Thyroid gland (tissue), 4 donors: ENCODE results near the gene TXN. TPM values are rescaled to one million over a fixed set of nuclear protein-coding genes. Genes with fewer than 3 reads are reported as not detected.
"Not testable (repeated sequence)": the region's sequence is repeated elsewhere in the genome, so short reads cannot be mapped to it uniquely, and the experiment has no call there.

Source experiments
- DNase-seq, 2 donors: peaks; one replicate each; pipeline ENCODE4 v3.0.0-alpha.2; 2019
- H3K27ac ChIP-seq, 3 donors: fragments of 200-600 bp; sonication (generic); 1 replicate in 2 of 3; 2 replicates in 1 of 3; pipeline ENCODE4 v1.5.1; 2016 to 2019; ENCODE audit warnings: mild to moderate bottlenecking in 1 of 3, moderate library complexity in 1 of 3
- H3K27me3 ChIP-seq: fragments of 200-600 bp; sonication (generic); one replicate; pipeline ENCODE4 v1.5.1; 2019
- H3K36me3 ChIP-seq, 2 donors: fragments of 200-600 bp; sonication (generic); one replicate each; pipeline ENCODE4 v1.5.1; 2016 to 2019
- H3K4me1 ChIP-seq, 2 donors: fragments of 200-600 bp; sonication (generic); one replicate each; pipeline ENCODE4 v1.5.1; 2017 to 2019
- H3K4me3 ChIP-seq, 3 donors: fragments of 200-600 bp; sonication (generic); replicated peaks in 1 of 3; 1 replicate in 2 of 3; 2 replicates in 1 of 3; pipeline ENCODE4 v1.5.1; 2016; ENCODE audit warnings: mild to moderate bottlenecking in 1 of 3
- H3K9me3 ChIP-seq: fragments of 200-600 bp; sonication (generic); one replicate; pipeline ENCODE4 v1.5.1; 2017
- POLR2A ChIP-seq, 2 donors: fragments of 450-650 bp; IDR thresholded peaks; one replicate each; pipeline ENCODE4 v1.6.1; 2017; ENCODE audit warnings: antibody characterized with exemption in 2 of 2, mild to moderate bottlenecking in 2 of 2, moderate library complexity in 1 of 2
- WGBS, 2 donors: methylation state at CpG; one replicate each; pipeline ENCODE4 v1.1.5; 2017; 5-methylcytosine and 5-hydroxymethylcytosine counted together
- intact Hi-C: fragments of 100-400 bp; cut with DNase I; formaldehyde crosslinking; loops from one replicate; pipeline ENCODE4 v1.15.1; 2023
- total RNA-seq, 4 donors: library from RNA; depleted of rRNA; stranded (reverse); fragments of >200 nt; gene quantifications; one replicate each; pipeline ENCODE4 v1.2.3, GENCODE V29; 2016
- TF ChIP-seq, protein P1 (sequence below), 6 experiments: fragments of 200-600 bp in 3 of 6; fragments of 450-650 bp in 3 of 6; sonication (generic) in 3 of 6; IDR thresholded peaks; one replicate each; pipeline ENCODE4 v1.5.1; 2016 to 2019; ENCODE audit warnings: antibody characterized with exemption in 6 of 6, mild to moderate bottlenecking in 2 of 6, inconsistent platforms in 1 of 6, moderate library complexity in 1 of 6

The TXN gene
- total RNA-seq, 4 donors from 2014 or later: 148 to 252 (median 172) TPM

DNA sequence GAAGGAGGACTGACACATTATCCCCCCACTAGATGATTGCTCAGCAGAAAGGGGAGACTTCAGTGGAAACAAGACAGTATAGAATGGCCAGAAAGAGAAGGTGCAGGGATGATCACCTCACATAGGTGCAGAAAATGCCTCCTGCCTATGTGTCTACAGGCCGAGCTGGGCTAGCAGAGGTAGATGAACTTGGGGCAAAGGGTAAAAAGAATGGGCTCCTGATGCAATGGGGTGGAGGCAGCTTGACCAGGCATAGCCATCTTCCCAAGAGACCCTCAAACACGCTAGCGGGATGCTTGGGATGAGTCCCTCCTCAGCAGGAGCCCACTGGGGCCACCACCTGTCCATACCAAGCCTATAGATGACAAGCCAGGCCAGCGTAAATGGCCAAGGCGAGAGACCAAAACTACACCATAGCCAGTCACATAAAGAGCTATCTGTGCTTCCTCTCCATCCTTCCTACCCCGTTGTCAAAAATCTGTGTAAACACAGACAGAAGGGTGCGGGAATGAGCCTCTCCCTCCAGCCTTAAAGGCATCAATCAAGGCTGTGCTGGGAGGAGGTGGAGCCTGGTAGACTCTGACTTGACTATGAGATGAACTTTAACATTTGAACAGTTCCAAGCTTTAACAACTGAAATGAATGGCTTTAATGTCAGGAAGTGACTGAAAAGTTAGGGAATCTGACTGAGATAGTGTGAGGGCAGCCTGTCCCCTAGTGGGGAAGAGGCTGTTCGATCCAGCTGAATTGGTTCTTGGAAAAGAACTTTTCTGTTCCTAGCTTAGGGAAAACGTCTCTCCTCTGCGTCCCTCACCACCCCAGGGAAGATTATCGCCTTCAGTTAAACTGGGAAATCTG, 58.7 kb downstream of the TXN start:
- WGBS, 2 donors: 80% methylated on average over 11 of the region's 11 CpGs
- no peak for DNase-seq
- no peak for TF ChIP-seq POLR2A (IDR thresholded peaks at IDR 0.05)
- TF ChIP-seq, protein P1, sequence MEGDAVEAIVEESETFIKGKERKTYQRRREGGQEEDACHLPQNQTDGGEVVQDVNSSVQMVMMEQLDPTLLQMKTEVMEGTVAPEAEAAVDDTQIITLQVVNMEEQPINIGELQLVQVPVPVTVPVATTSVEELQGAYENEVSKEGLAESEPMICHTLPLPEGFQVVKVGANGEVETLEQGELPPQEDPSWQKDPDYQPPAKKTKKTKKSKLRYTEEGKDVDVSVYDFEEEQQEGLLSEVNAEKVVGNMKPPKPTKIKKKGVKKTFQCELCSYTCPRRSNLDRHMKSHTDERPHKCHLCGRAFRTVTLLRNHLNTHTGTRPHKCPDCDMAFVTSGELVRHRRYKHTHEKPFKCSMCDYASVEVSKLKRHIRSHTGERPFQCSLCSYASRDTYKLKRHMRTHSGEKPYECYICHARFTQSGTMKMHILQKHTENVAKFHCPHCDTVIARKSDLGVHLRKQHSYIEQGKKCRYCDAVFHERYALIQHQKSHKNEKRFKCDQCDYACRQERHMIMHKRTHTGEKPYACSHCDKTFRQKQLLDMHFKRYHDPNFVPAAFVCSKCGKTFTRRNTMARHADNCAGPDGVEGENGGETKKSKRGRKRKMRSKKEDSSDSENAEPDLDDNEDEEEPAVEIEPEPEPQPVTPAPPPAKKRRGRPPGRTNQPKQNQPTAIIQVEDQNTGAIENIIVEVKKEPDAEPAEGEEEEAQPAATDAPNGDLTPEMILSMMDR (IDR thresholded peaks at IDR 0.05): no peak
- H3K27me3 ChIP-seq: no peaks in the 10 kb centered on the region
- H3K4me1 ChIP-seq: no peaks in the 10 kb centered on the region
- H3K36me3 ChIP-seq: no peaks in the 10 kb centered on the region
- H3K9me3 ChIP-seq: no peaks in the 10 kb centered on the region
- H3K27ac ChIP-seq: no peak overlapping the region
- no peak overlapping the region for H3K4me3 ChIP-seq
- intact Hi-C loops: no loop called here

- H3K4me1 ChIP-seq, H3K9me3 ChIP-seq, DNase-seq, H3K27ac ChIP-seq, intact Hi-C loops, H3K4me3 ChIP-seq, H3K27me3 ChIP-seq, H3K36me3 ChIP-seq: not testable (repeated sequence)
- 87 to 95% methylated on average over 16 of the region's 16 CpGs for WGBS, 2 donors
Observed at GRCh38 chr9:110196084-110196499, 60.2 kb downstream of the TXN start.

Other genes with a start within 250 kb of the TXN start
- gene C9orf152, start 48.3 kb downstream of the TXN start, total RNA-seq: under 1 TPM in 2 of 4 donors, not detected in 2; 0.20 to 0.33 TPM
- gene TXNDC8, start 81.4 kb upstream of the TXN start, total RNA-seq: not detected